ENCODE measurements around the gene CSF3R. TPM values are rescaled to one million over a fixed set of nuclear protein-coding genes. Genes with fewer than 3 reads are reported as not detected.
"Not testable (repeated sequence)": the region's sequence is repeated elsewhere in the genome, so short reads cannot be mapped to it uniquely, and the experiment has no call there.

CSF3R gene
- total and polyA plus RNA-seq, 2 experiments from 2014 or later = not detected

DNA sequence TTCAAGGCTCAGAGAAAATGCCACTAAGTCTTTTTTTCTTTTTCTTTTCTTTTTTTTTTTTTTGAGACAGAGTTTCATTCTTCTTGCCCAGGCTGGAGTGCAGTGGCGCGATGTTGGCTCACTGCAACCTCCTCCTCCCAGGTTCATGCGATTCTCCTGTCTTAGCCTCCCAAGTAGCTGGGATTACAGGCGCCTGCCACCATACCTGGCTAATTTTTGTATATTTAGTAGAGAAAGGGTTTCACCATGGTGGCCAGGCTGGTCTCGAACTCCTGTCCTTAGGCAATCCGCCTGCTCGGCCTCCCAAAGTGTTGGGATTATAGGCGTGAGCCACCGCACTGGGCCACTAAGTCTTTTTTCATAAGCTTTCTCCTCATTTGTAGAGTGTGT, 4.6 kb upstream of the CSF3R start:
- H3K4me2 ChIP-seq; DNase-seq (ENCODE audit: low spot score); H3K79me2 ChIP-seq (replicated peaks; ENCODE audit: insufficient read depth); H3K27me3 ChIP-seq (ENCODE audit: insufficient read depth); H3K36me3 Mint-ChIP-seq (ENCODE audit: low read depth); H3K27me3 Mint-ChIP-seq (ENCODE audit: insufficient read depth, low read depth, poor library complexity); H3K27ac ChIP-seq (ENCODE audit: low read depth); H4K20me1 ChIP-seq (replicated peaks; ENCODE audit: insufficient read depth); H3K4me1 Mint-ChIP-seq; H2AFZ ChIP-seq; H3K4me1 ChIP-seq (ENCODE audit: insufficient read depth); H3K4me3 ChIP-seq; ATAC-seq; H3K36me3 ChIP-seq (ENCODE audit: insufficient read depth); H3K9me3 Mint-ChIP-seq; H3F3A ChIP-seq (replicated peaks; ENCODE audit: low read depth); H3K27ac Mint-ChIP-seq; H3K4me3 Mint-ChIP-seq; H3K9me2 ChIP-seq (ENCODE audit: insufficient read depth): not testable (repeated sequence)

DNA sequence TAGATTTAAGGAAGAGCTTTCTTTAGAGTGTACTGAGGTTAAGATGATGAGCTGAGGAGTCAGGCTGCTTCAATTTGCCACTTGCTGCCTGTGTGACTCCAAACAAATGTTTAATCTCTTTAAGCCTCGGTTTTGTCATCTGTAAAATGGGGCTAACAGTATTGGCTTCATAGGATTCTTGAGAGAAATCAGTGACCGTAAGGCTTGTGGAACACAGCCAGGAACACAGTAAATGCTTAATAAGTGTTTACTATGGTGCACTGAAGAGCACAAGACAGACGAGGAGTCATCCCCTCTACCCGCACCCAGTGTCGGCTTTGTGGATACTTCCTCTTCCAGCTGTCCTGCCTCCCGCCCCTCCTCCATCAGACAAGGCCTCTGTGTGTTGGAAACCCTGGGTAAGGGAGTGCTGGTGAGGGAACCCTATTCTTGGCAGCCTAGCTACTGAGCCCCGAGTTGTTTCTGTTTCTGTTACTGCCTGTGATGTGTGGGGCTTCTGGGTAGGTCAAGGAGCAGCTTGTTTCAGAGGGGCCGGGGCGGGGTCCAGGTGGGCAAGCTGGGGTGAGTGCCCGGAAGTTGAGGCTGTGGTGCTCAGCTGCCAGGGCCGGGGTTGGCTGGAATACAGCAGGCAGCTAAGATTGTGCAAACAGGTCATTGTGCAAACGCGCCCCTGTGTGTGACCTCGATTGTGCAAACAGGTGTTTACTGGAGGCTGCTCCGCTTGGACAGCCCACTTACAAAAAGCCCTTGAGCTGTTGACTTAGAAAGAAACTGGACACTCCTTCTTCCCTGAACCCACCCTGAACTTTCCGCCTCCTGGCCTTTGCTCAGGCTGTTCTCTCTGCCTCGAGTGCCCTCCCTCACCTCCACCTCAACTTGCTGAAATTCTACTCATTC, 4.0 kb upstream of the CSF3R start:
- peaks cover 3% of the 10 kb centered on the region; the same call in 1 of the 3 replicates for H3K9me3 Mint-ChIP-seq
- DNase-seq (ENCODE audit: low spot score) = no peak
- no peak for TF ChIP-seq CREB1 (CRISPR knock-in tag; IDR thresholded peaks at IDR 0.05; ENCODE audit: low read depth)
- no peak for TF ChIP-seq EZH2 (IDR thresholded peaks at IDR 0.05; ENCODE audit: low read depth, unreplicated experiment)
- TF ChIP-seq EZH2phosphoT487 (IDR thresholded peaks at IDR 0.05; ENCODE audit: unreplicated experiment) = no peak
- no peak for TF ChIP-seq POLR2AphosphoS5 (IDR thresholded peaks at IDR 0.05; ENCODE audit: low read depth)
- no peak for TF ChIP-seq NANOG (IDR thresholded peaks at IDR 0.05; ENCODE audit: borderline replicate concordance)
- no peak for TF ChIP-seq ZNF331 (CRISPR knock-in tag; IDR thresholded peaks at IDR 0.05; ENCODE audit: low read depth)
- TF ChIP-seq, protein P1, sequence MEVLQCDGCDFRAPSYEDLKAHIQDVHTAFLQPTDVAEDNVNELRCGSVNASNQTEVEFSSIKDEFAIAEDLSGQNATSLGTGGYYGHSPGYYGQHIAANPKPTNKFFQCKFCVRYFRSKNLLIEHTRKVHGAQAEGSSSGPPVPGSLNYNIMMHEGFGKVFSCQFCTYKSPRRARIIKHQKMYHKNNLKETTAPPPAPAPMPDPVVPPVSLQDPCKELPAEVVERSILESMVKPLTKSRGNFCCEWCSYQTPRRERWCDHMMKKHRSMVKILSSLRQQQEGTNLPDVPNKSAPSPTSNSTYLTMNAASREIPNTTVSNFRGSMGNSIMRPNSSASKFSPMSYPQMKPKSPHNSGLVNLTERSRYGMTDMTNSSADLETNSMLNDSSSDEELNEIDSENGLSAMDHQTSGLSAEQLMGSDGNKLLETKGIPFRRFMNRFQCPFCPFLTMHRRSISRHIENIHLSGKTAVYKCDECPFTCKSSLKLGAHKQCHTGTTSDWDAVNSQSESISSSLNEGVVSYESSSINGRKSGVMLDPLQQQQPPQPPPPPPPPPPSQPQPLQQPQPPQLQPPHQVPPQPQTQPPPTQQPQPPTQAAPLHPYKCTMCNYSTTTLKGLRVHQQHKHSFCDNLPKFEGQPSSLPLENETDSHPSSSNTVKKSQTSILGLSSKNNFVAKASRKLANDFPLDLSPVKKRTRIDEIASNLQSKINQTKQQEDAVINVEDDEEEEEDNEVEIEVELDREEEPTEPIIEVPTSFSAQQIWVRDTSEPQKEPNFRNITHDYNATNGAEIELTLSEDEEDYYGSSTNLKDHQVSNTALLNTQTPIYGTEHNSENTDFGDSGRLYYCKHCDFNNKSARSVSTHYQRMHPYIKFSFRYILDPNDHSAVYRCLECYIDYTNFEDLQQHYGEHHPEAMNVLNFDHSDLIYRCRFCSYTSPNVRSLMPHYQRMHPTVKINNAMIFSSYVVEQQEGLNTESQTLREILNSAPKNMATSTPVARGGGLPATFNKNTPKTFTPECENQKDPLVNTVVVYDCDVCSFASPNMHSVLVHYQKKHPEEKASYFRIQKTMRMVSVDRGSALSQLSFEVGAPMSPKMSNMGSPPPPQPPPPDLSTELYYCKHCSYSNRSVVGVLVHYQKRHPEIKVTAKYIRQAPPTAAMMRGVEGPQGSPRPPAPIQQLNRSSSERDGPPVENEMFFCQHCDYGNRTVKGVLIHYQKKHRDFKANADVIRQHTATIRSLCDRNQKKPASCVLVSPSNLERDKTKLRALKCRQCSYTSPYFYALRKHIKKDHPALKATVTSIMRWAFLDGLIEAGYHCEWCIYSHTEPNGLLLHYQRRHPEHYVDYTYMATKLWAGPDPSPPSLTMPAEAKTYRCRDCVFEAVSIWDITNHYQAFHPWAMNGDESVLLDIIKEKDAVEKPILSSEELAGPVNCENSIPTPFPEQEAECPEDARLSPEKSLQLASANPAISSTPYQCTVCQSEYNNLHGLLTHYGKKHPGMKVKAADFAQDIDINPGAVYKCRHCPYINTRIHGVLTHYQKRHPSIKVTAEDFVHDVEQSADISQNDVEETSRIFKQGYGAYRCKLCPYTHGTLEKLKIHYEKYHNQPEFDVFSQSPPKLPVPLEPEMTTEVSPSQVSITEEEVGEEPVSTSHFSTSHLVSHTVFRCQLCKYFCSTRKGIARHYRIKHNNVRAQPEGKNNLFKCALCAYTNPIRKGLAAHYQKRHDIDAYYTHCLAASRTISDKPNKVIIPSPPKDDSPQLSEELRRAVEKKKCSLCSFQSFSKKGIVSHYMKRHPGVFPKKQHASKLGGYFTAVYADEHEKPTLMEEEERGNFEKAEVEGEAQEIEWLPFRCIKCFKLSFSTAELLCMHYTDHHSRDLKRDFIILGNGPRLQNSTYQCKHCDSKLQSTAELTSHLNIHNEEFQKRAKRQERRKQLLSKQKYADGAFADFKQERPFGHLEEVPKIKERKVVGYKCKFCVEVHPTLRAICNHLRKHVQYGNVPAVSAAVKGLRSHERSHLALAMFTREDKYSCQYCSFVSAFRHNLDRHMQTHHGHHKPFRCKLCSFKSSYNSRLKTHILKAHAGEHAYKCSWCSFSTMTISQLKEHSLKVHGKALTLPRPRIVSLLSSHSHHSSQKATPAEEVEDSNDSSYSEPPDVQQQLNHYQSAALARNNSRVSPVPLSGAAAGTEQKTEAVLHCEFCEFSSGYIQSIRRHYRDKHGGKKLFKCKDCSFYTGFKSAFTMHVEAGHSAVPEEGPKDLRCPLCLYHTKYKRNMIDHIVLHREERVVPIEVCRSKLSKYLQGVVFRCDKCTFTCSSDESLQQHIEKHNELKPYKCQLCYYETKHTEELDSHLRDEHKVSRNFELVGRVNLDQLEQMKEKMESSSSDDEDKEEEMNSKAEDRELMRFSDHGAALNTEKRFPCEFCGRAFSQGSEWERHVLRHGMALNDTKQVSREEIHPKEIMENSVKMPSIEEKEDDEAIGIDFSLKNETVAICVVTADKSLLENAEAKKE (CRISPR knock-in tag; IDR thresholded peaks at IDR 0.05) = no peak
- TF ChIP-seq, protein P2, sequence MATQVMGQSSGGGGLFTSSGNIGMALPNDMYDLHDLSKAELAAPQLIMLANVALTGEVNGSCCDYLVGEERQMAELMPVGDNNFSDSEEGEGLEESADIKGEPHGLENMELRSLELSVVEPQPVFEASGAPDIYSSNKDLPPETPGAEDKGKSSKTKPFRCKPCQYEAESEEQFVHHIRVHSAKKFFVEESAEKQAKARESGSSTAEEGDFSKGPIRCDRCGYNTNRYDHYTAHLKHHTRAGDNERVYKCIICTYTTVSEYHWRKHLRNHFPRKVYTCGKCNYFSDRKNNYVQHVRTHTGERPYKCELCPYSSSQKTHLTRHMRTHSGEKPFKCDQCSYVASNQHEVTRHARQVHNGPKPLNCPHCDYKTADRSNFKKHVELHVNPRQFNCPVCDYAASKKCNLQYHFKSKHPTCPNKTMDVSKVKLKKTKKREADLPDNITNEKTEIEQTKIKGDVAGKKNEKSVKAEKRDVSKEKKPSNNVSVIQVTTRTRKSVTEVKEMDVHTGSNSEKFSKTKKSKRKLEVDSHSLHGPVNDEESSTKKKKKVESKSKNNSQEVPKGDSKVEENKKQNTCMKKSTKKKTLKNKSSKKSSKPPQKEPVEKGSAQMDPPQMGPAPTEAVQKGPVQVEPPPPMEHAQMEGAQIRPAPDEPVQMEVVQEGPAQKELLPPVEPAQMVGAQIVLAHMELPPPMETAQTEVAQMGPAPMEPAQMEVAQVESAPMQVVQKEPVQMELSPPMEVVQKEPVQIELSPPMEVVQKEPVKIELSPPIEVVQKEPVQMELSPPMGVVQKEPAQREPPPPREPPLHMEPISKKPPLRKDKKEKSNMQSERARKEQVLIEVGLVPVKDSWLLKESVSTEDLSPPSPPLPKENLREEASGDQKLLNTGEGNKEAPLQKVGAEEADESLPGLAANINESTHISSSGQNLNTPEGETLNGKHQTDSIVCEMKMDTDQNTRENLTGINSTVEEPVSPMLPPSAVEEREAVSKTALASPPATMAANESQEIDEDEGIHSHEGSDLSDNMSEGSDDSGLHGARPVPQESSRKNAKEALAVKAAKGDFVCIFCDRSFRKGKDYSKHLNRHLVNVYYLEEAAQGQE (IDR thresholded peaks at IDR 0.05; ENCODE audit: unreplicated experiment) = no peak
- TF ChIP-seq STAT1 (IDR thresholded peaks at IDR 0.05; ENCODE audit: unreplicated experiment) = no peak
- TF ChIP-seq JUNB (IDR thresholded peaks at IDR 0.05; ENCODE audit: unreplicated experiment) = no peak

More for the DNA sequence above, 4.0 kb upstream of the CSF3R start:
- Histone ChIP-seq H3K4me3 (no peak overlapping the region), H3K27me3 (ENCODE audit: insufficient read depth) (no peaks in the 10 kb centered on the region), H3K79me2 (replicated peaks; ENCODE audit: insufficient read depth) (no peaks in the 10 kb centered on the region), H3K36me3 (ENCODE audit: insufficient read depth) (no peaks in the 10 kb centered on the region), H2AFZ (no peak overlapping the region), H3K4me1 (ENCODE audit: insufficient read depth) (no peaks in the 10 kb centered on the region; the same call in 1 of the 2 replicates), H3F3A (replicated peaks; ENCODE audit: low read depth) (no peaks in the 10 kb centered on the region), H4K20me1 (replicated peaks; ENCODE audit: insufficient read depth) (no peaks in the 10 kb centered on the region), H3K9me2 (ENCODE audit: insufficient read depth) (no peaks in the 10 kb centered on the region), H3K27ac (ENCODE audit: low read depth) (no peak overlapping the region), H3K4me2 (no peak overlapping the region)
- no peaks in the 10 kb centered on the region for H3K36me3 Mint-ChIP-seq (ENCODE audit: low read depth)
- H3K4me1 Mint-ChIP-seq = peaks cover 15% of the 10 kb centered on the region
- no peak overlapping the region for H3K27ac Mint-ChIP-seq
- ATAC-seq = no peak
- peaks cover 6% of the 10 kb centered on the region for H3K27me3 Mint-ChIP-seq (ENCODE audit: insufficient read depth, low read depth, poor library complexity)
- H3K4me3 Mint-ChIP-seq = no peak overlapping the region
